ENCODE data around the gene FBXL17. TPM values are rescaled to one million over a fixed set of nuclear protein-coding genes. Genes with fewer than 3 reads are reported as not detected.

Gene FBXL17
- total RNA-seq, 1 experiment from 2014 or later = 11.6 TPM

DNA sequence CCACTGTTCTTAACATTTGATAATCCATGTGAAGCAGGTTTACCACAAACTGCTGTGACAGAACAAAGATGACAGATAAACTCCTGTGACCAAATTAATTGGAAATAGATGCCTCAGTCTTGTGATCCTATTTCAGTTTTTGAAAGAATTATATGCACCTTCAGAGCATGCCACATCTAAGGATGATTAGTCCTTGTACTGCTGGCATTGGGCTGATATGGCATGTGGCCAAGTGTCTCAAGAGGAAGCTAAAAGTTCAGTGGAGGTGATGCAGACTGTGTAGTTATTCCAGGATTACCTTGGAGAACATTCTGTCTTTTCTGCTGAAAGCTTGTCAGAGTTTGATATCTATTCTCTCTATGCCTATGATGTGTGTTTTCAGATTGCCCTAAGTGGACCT is 396.8 kb downstream of the FBXL17 start:
- no peaks in the 10 kb centered on the region for H3K36me3 ChIP-seq (ENCODE audit: control insufficient read depth, insufficient read depth, low read length)
- H3K4me3 ChIP-seq (ENCODE audit: low read depth, low read length) = no peak overlapping the region
- Mint-ChIP-seq H3K9me3 (ENCODE audit: unreplicated experiment) (no peaks in the 10 kb centered on the region), H3K36me3 (ENCODE audit: insufficient read depth, unreplicated experiment) (no peaks in the 10 kb centered on the region), H3K27ac (ENCODE audit: unreplicated experiment) (no peak overlapping the region), H3K4me3 (ENCODE audit: unreplicated experiment) (no peak overlapping the region), H3K27me3 (ENCODE audit: insufficient read depth, unreplicated experiment) (no peaks in the 10 kb centered on the region), H3K4me1 (ENCODE audit: low read depth, unreplicated experiment) (peaks cover 7% of the 10 kb centered on the region)
- no peaks in the 10 kb centered on the region for H3K27me3 ChIP-seq (replicated peaks; ENCODE audit: control insufficient read depth, insufficient read depth, low read length)
- intact Hi-C loops (cut with micrococcal nuclease; ENCODE audit: unreplicated experiment) = no loop called here
- no peak for TF ChIP-seq CTCF (IDR thresholded peaks at IDR 0.05; ENCODE audit: insufficient read depth in 1 of 2, low read depth in 1 of 2, low read length in 1 of 2, severe bottlenecking in 1 of 2, unreplicated experiment in 1 of 2)
- H3K4me1 ChIP-seq = no peaks in the 10 kb centered on the region
- H3K9me3 ChIP-seq = no peaks in the 10 kb centered on the region
- CTCF ChIA-PET = no interaction called here
- POLR2A ChIA-PET = no interaction called here
- no peak for DNase-seq
- no TSS peak for BruUV-seq (replicated peaks)

GRCh38 chr5:107982703-107983425 is 399.0 kb downstream of the FBXL17 start:
- Histone ChIP-seq H3K4me3 (ENCODE audit: low read depth, low read length) (no peak overlapping the region), H3K27me3 (replicated peaks; ENCODE audit: control insufficient read depth, insufficient read depth, low read length) (no peaks in the 10 kb centered on the region), H3K4me1 (no peaks in the 10 kb centered on the region), H3K36me3 (ENCODE audit: control insufficient read depth, insufficient read depth, low read length) (no peaks in the 10 kb centered on the region), H3K9me3 (no peaks in the 10 kb centered on the region)
- TF ChIP-seq CTCF (IDR thresholded peaks at IDR 0.05; ENCODE audit: insufficient read depth in 1 of 2, low read depth in 1 of 2, low read length in 1 of 2, severe bottlenecking in 1 of 2, unreplicated experiment in 1 of 2) = no peak
- no peaks in the 10 kb centered on the region for H3K36me3 Mint-ChIP-seq (ENCODE audit: insufficient read depth, unreplicated experiment)
- no peak overlapping the region for H3K27ac Mint-ChIP-seq (ENCODE audit: unreplicated experiment)
- ChIA-PET POLR2A (no interaction called here), CTCF (no interaction called here)
- no TSS peak for BruUV-seq (replicated peaks)
- no peak overlapping the region for H3K4me3 Mint-ChIP-seq (ENCODE audit: unreplicated experiment)
- H3K4me1 Mint-ChIP-seq (ENCODE audit: low read depth, unreplicated experiment) = peaks cover 7% of the 10 kb centered on the region
- intact Hi-C loops (cut with micrococcal nuclease; ENCODE audit: unreplicated experiment) = no loop called here
- no peaks in the 10 kb centered on the region for H3K9me3 Mint-ChIP-seq (ENCODE audit: unreplicated experiment)
- no peaks in the 10 kb centered on the region for H3K27me3 Mint-ChIP-seq (ENCODE audit: insufficient read depth, unreplicated experiment)
- no peak for DNase-seq

DNA sequence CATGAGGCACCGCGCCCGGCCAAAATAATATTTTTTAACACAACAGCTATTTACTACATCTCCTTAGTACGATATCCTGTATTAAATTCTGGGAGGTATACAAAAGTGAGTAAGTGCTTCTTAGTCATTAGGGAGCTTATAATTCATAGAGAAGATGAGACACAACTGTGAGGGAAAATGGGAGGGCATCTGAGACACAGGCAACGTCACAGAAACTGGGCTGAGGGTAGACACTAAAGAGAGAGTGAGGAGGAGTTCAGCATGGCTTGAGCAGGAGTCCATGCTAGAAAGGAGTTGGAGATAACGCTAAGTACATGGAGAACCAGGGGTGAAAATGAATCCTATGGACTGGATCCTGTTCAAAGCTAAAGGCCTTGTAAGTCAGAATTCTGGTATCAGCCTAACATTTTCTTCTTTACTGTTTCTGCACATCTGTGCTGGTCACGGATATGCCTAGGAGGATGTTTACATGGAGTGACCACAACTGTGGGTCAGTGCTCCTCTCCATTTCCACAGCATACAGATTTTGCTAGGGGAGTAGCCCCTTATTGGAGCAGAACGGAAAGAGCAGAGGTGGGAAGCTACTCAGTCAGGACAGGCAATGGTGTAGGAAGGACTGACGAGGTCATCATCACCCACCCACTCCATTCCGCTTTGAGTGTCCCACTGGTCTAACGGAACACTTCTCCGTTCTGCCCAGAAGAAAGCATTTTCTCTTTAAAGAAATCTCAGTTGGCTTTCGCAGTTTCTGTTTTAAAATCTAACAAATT is 400.8 kb downstream of the FBXL17 start:
- Mint-ChIP-seq H3K27ac (ENCODE audit: unreplicated experiment) (no peak overlapping the region), H3K4me3 (ENCODE audit: unreplicated experiment) (no peak overlapping the region), H3K9me3 (ENCODE audit: unreplicated experiment) (no peaks in the 10 kb centered on the region), H3K4me1 (ENCODE audit: low read depth, unreplicated experiment) (peaks cover 7% of the 10 kb centered on the region), H3K36me3 (ENCODE audit: insufficient read depth, unreplicated experiment) (no peaks in the 10 kb centered on the region), H3K27me3 (ENCODE audit: insufficient read depth, unreplicated experiment) (no peaks in the 10 kb centered on the region)
- Histone ChIP-seq H3K4me1 (no peaks in the 10 kb centered on the region), H3K4me3 (ENCODE audit: low read depth, low read length) (no peak overlapping the region), H3K27me3 (replicated peaks; ENCODE audit: control insufficient read depth, insufficient read depth, low read length) (no peaks in the 10 kb centered on the region), H3K36me3 (ENCODE audit: control insufficient read depth, insufficient read depth, low read length) (no peaks in the 10 kb centered on the region), H3K9me3 (no peaks in the 10 kb centered on the region)
- ChIA-PET CTCF (no interaction called here), POLR2A (no interaction called here)
- no peak for TF ChIP-seq CTCF (IDR thresholded peaks at IDR 0.05; ENCODE audit: insufficient read depth in 1 of 2, low read depth in 1 of 2, low read length in 1 of 2, severe bottlenecking in 1 of 2, unreplicated experiment in 1 of 2)
- intact Hi-C loops (cut with micrococcal nuclease; ENCODE audit: unreplicated experiment) = no loop called here
- DNase-seq = no peak
- no TSS peak for BruUV-seq (replicated peaks)

Measured in Caco-2 (cell line).